A673 (cell line): ENCODE data around the gene CEACAM6.

Experiments used
- CTCF ChIP-seq: fragments of 300-800, 200-600 bp; sonication (generic); conservative IDR thresholded peaks from 2 replicates; pipeline ENCODE4 v1.5.1; 2017; ENCODE audit warnings: low read depth, mild to moderate bottlenecking, antibody characterized with exemption, low read length, moderate library complexity, mixed read lengths
- EZH2 ChIP-seq: fragments of 200-600 bp; sonication (generic); IDR thresholded peaks from 2 replicates; pipeline ENCODE4 v1.6.1; 2017; ENCODE audit warnings: borderline replicate concordance, low read depth, mild to moderate bottlenecking, mixed read lengths, antibody characterized with exemption, low read length; ENCODE audit not compliant: poor library complexity, severe bottlenecking

DNA sequence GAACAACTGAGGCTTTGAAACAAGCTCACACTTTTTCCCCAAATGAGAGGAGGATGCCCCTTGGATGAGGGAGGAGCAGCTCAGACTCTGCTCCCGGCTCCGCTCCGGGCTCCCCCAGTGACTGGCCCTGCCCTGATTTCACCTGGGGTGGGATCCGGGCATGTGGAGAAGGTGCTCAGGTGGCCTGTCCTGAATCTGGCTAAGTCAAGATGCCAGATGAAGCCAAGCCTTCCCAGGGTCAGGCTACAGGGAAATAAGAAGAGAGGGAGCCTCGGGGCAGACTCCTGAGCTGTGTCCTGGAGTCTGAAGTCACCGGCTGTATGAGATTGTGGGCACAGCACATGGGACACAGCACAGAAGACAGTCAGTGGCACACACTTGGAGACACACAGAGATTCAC is 36.6 kb upstream of the CEACAM6 start:
- TF ChIP-seq CTCF (no peak), EZH2 (no peak)
